ENCODE results near the gene CHST12. TPM values are rescaled to one million over a fixed set of nuclear protein-coding genes. Genes with fewer than 3 reads are reported as not detected.

Gene CHST12
- polyA plus RNA-seq (2013, experiment 1 of 4): 15.0 TPM
- 14.4 TPM for polyA plus RNA-seq (2013, experiment 2 of 4)
- polyA plus RNA-seq (2013, experiment 3 of 4): 10.8 TPM
- 11.8 TPM for polyA plus RNA-seq (2013, experiment 4 of 4)

DNA sequence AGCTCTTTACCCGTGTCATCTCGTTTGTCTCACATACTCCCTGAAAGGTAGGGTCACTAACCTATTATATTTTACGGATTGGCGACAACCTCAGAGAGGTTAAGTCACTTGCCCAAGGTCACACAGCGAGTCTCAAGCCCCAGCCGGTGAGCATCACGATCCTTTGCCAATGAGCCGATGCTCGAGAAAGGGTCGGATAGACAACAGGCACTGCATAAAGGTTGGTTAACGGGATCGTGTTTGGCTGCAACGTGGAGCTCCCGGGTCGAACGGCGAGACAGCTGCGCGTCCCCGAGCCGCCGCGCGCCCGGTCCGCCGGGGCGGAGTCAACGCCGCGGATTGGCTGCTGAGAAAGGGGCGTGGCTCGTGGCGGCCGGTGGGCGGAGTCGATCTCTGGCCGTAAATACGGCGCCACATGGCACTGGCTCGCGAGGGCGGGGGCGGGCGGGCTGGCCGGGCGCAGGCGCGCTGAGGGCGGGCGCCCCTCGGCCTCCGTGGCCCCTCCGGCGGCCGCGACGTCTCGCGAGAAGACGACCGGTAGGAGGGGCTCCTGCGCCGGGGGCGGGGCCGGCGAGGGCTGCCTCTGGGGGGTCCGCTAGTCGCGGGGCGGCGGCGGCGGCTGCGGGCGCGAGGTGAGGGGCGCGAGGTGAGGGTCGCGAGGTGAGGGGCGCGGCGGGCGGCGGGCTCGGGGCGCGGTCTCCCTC lies at the start of gene CHST12:
TSS of gene CHST12 (plus strand) at position 598 of the 704 bp plus-strand sequence. CDS start 29,029 bp downstream, outside the sequence.
- Histone ChIP-seq H3K27me3 (ENCODE audit: control insufficient read depth, insufficient read depth, low read length, poor library complexity, severe bottlenecking) (no peaks in the 10 kb centered on the region), H3K36me3 (ENCODE audit: control insufficient read depth, insufficient read depth, low read length) (no peaks in the 10 kb centered on the region), H3K9me3 (ENCODE audit: control insufficient read depth, low read length) (no peaks in the 10 kb centered on the region), H3K27ac (ENCODE audit: insufficient read depth, low read depth, low read length, poor library complexity, severe bottlenecking) (peak within 1 kb of the TSS; percentile 55), H3K4me3 (ENCODE audit: insufficient read depth, low read depth, low read length) (peak within 1 kb of the TSS; percentile 90), H3K4me1 (ENCODE audit: control insufficient read depth, insufficient read depth, low read length) (peaks cover 15% of the 10 kb centered on the region)
- WGBS, 2 experiments: 2% methylated on average over 89 of the region's 89 CpGs

DNA sequence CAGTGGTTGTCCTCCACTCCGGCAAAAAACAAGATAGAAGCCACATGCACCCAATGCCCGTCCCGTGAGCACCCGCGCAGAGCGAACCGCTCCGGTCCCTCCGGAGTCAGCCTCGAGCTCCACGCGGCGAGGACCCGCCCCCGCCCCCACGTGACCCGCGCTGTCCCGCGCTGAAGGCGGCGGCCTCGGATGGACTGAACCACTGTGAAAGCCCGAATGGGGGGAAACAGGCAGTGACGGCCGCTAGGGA lies 49.5 kb upstream of the CHST12 start:
- H3K4me1 ChIP-seq (ENCODE audit: control insufficient read depth, insufficient read depth, low read length): peaks cover 6% of the 10 kb centered on the region
- H3K4me3 ChIP-seq (ENCODE audit: insufficient read depth, low read depth, low read length): peak overlapping the region; percentile 94
- WGBS, 2 experiments: 0 to 1% methylated on average over 26 of the region's 26 CpGs
- H3K36me3 ChIP-seq (ENCODE audit: control insufficient read depth, insufficient read depth, low read length): no peaks in the 10 kb centered on the region
- H3K27me3 ChIP-seq (ENCODE audit: control insufficient read depth, insufficient read depth, low read length, poor library complexity, severe bottlenecking): no peaks in the 10 kb centered on the region
- H3K27ac ChIP-seq (ENCODE audit: insufficient read depth, low read depth, low read length, poor library complexity, severe bottlenecking): peak overlapping the region; percentile 100
- H3K9me3 ChIP-seq (ENCODE audit: control insufficient read depth, low read length): no peaks in the 10 kb centered on the region

DNA sequence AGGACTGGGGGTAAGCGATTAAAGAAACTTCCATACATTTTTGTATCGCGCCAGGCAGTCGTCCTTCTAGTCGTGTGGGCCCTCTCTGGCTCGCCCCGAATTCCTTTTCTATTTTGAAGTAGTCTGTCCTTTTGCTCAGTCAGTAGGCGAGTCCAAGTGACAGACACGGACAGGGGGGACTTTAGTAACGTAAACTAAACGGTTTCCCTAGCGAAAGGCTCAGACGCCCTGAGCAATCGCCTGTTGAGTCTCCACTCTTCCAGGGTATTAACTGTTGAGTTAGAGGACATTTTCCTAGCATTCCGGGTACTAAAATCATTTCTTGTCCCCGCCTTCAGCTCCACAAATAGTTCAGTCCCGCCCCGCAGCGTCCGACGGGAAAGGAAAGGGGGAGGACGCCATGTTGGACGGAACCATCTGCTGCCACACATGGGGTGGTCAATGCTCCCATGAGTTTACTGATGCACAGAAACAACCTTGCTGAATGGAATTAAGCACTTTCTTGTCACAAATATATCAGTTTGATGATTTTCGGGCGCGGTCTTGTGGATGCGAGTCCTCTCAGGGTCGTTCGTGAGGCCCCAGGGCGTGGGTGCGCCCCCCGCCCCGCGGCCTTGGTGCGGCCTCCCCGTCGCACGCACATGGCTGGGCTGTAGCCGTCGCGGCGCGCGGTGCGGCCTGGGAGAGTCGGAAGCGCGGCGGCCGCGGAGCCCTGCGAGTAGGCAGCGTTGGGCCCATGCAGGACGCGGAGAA lies 49.0 kb upstream of the CHST12 start, which contains the start of gene EIF3B:
TSS of gene EIF3B (plus strand) at position 642 of the 753 bp plus-strand sequence. CDS start at position 737, 95 bp downstream.
- no peaks in the 10 kb centered on the region for H3K27me3 ChIP-seq (ENCODE audit: control insufficient read depth, insufficient read depth, low read length, poor library complexity, severe bottlenecking)
- H3K9me3 ChIP-seq (ENCODE audit: control insufficient read depth, low read length): no peaks in the 10 kb centered on the region
- H3K4me3 ChIP-seq (ENCODE audit: insufficient read depth, low read depth, low read length): peak within 1 kb of the TSS; percentile 94
- peak within 1 kb of the TSS; percentile 100 for H3K27ac ChIP-seq (ENCODE audit: insufficient read depth, low read depth, low read length, poor library complexity, severe bottlenecking)
- H3K4me1 ChIP-seq (ENCODE audit: control insufficient read depth, insufficient read depth, low read length): peaks cover 6% of the 10 kb centered on the region
- 0% methylated on average over 55 of the region's 55 CpGs for WGBS, 2 experiments
- no peaks in the 10 kb centered on the region for H3K36me3 ChIP-seq (ENCODE audit: control insufficient read depth, insufficient read depth, low read length)

DNA sequence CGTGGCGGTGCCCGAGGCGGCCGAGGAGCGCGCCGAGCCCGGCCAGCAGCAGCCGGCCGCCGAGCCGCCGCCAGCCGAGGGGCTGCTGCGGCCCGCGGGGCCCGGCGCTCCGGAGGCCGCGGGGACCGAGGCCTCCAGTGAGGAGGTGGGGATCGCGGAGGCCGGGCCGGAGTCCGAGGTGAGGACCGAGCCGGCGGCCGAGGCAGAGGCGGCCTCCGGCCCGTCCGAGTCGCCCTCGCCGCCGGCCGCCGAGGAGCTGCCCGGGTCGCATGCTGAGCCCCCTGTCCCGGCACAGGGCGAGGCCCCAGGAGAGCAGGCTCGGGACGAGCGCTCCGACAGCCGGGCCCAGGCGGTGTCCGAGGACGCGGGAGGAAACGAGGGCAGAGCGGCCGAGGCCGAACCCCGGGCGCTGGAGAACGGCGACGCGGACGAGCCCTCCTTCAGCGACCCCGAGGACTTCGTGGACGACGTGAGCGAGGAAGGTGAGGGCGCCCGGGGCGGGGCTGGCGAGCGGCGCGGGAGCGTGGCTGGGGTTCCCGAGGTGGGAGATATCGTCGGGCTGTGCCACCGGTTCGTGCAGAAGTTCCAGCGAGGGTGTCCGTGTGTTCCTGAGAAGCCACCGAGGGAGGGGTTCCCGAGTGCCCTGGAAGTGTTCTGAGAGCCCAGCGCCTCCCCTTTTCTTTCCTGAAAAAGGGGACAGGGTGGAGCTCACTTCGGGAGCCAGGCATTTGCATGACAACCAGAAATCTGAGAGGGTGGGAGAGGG lies 48.3 kb upstream of the CHST12 start:
- H3K36me3 ChIP-seq (ENCODE audit: control insufficient read depth, insufficient read depth, low read length): no peaks in the 10 kb centered on the region
- WGBS, 2 experiments: 0 to 1% methylated on average over 92 of the region's 92 CpGs
- no peaks in the 10 kb centered on the region for H3K27me3 ChIP-seq (ENCODE audit: control insufficient read depth, insufficient read depth, low read length, poor library complexity, severe bottlenecking)
- peak overlapping the region; percentile 94 for H3K4me3 ChIP-seq (ENCODE audit: insufficient read depth, low read depth, low read length)
- H3K4me1 ChIP-seq (ENCODE audit: control insufficient read depth, insufficient read depth, low read length): peaks cover 6% of the 10 kb centered on the region
- H3K9me3 ChIP-seq (ENCODE audit: control insufficient read depth, low read length): no peaks in the 10 kb centered on the region
- no peak overlapping the region for H3K27ac ChIP-seq (ENCODE audit: insufficient read depth, low read depth, low read length, poor library complexity, severe bottlenecking)

DNA sequence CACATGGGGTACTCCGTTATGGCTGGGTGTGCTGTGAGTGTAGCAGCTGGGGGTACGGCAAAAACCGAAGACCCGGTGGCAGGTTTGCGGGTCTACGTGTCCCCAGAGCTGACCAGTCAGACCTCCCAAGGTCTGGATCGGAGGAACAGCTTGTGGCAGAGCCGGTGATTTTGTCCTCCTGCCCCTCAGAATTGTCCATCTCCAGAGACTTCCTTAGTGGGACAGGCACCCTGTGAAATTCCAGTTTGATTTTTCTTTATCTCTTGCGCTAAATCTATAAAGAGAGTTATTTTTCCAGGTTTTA lies 47.8 kb upstream of the CHST12 start:
- Histone ChIP-seq H3K4me3 (ENCODE audit: insufficient read depth, low read depth, low read length) (peak overlapping the region; percentile 94), H3K36me3 (ENCODE audit: control insufficient read depth, insufficient read depth, low read length) (no peaks in the 10 kb centered on the region), H3K27ac (ENCODE audit: insufficient read depth, low read depth, low read length, poor library complexity, severe bottlenecking) (no peak overlapping the region), H3K4me1 (ENCODE audit: control insufficient read depth, insufficient read depth, low read length) (peaks cover 6% of the 10 kb centered on the region), H3K27me3 (ENCODE audit: control insufficient read depth, insufficient read depth, low read length, poor library complexity, severe bottlenecking) (no peaks in the 10 kb centered on the region), H3K9me3 (ENCODE audit: control insufficient read depth, low read length) (no peaks in the 10 kb centered on the region)
- WGBS, 2 experiments: 8 to 9% methylated on average over 9 of the region's 9 CpGs

DNA sequence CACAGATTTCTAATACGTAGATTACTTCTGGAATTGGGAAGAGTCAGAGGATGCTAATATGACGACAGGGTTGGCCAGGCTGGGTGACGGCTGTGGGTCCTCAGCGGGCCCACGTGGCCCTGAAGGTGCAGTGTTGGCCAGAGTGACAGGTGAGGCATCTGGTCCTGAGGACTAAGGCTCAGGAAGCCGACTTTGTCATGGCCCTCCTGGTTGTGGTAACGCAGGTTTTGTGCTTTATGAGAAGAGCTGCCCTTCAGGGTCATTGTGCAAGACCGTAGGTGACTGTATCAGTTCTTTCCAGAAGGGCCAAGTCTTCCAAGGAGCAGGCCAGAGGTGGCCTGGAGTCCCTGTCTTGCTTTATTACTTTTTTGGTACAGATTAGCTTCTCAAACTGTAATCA lies 46.2 kb upstream of the CHST12 start:
- Histone ChIP-seq H3K4me3 (ENCODE audit: insufficient read depth, low read depth, low read length) (no peak overlapping the region), H3K9me3 (ENCODE audit: control insufficient read depth, low read length) (no peaks in the 10 kb centered on the region), H3K27me3 (ENCODE audit: control insufficient read depth, insufficient read depth, low read length, poor library complexity, severe bottlenecking) (no peaks in the 10 kb centered on the region), H3K4me1 (ENCODE audit: control insufficient read depth, insufficient read depth, low read length) (peaks cover 6% of the 10 kb centered on the region), H3K36me3 (ENCODE audit: control insufficient read depth, insufficient read depth, low read length) (peaks cover 2% of the 10 kb centered on the region), H3K27ac (ENCODE audit: insufficient read depth, low read depth, low read length, poor library complexity, severe bottlenecking) (no peak overlapping the region)
- WGBS, 2 experiments: 92 to 96% methylated on average over 8 of the region's 8 CpGs

DNA sequence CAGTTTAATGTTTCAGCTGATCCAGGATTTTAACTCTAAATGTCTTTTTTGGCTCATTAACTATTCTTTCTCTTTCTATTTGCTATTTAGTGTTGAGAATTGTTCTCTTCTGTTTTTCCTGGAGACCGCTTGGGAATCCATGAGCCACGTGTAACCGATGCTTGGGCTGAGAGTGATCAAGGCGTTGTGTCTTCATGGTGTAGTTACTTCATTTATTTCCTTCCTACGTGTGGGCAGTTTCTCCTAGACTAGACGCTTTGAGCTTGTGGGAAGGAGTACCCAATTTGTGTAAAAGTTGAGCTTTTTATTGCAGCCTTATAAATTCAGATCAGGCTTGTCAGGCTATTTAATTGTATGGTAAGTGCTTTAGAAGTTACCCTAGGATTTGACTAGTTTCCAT lies 45.8 kb upstream of the CHST12 start:
- Histone ChIP-seq H3K4me1 (ENCODE audit: control insufficient read depth, insufficient read depth, low read length) (peaks cover 6% of the 10 kb centered on the region), H3K36me3 (ENCODE audit: control insufficient read depth, insufficient read depth, low read length) (peaks cover 6% of the 10 kb centered on the region), H3K27me3 (ENCODE audit: control insufficient read depth, insufficient read depth, low read length, poor library complexity, severe bottlenecking) (no peaks in the 10 kb centered on the region), H3K9me3 (ENCODE audit: control insufficient read depth, low read length) (no peaks in the 10 kb centered on the region), H3K27ac (ENCODE audit: insufficient read depth, low read depth, low read length, poor library complexity, severe bottlenecking) (no peak overlapping the region), H3K4me3 (ENCODE audit: insufficient read depth, low read depth, low read length) (no peak overlapping the region)
- 94 to 96% methylated on average over 6 of the region's 6 CpGs for WGBS, 2 experiments

DNA sequence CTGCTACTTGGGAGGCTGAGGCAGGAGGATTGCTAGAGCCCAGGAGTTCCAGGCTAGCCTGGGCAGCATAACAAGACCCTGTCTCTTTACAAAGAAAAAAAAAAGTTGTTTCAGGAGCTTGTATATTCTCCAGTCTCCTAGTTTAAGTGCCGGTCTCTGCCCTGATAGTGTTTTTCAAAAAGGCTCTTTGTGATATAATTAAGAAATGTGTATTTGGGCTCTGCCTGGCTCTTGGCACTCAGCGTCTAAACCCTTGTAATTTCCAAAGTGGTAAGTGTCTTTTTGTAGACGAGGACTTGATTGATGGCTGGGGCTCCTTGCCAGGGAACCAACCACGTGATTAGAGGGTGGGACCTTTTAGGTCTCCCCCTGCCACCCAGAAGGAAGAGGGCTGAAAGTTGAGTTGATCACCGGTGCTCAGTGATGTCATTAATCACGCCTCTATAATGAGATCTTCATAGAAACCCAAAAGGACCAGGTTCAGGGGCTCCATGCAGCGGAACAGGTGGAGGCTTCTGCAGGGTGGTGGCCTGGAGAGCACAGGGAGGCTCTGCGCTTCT lies 44.4 kb upstream of the CHST12 start:
- H3K27me3 ChIP-seq (ENCODE audit: control insufficient read depth, insufficient read depth, low read length, poor library complexity, severe bottlenecking): no peaks in the 10 kb centered on the region
- peaks cover 6% of the 10 kb centered on the region for H3K4me1 ChIP-seq (ENCODE audit: control insufficient read depth, insufficient read depth, low read length)
- no peak overlapping the region for H3K4me3 ChIP-seq (ENCODE audit: insufficient read depth, low read depth, low read length)
- H3K9me3 ChIP-seq (ENCODE audit: control insufficient read depth, low read length): no peaks in the 10 kb centered on the region
- no peak overlapping the region for H3K27ac ChIP-seq (ENCODE audit: insufficient read depth, low read depth, low read length, poor library complexity, severe bottlenecking)
- WGBS, 2 experiments: 93% methylated on average over 8 of the region's 8 CpGs
- H3K36me3 ChIP-seq (ENCODE audit: control insufficient read depth, insufficient read depth, low read length): peaks cover 18% of the 10 kb centered on the region

DNA sequence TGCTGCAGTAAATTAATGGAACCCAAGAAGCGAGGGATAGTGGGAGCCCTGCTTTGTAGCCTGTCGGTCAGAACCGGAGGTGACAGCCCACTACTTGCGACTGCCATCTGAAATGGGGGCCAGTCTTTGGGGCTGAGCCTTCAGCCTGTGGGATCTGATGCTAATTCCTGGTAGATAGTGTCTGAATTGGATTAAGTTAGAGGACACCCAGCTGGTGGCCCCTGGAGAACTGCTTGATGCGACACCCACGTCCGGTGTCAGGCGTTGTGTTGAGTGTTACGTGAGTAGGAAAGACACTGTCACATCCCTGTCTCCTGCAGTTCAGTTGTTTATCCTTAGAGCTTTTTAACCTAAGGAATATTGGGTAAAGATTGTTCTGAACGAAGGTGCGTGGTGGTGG lies 43.8 kb upstream of the CHST12 start:
- peaks cover 22% of the 10 kb centered on the region for H3K36me3 ChIP-seq (ENCODE audit: control insufficient read depth, insufficient read depth, low read length)
- no peaks in the 10 kb centered on the region for H3K27me3 ChIP-seq (ENCODE audit: control insufficient read depth, insufficient read depth, low read length, poor library complexity, severe bottlenecking)
- H3K4me1 ChIP-seq (ENCODE audit: control insufficient read depth, insufficient read depth, low read length): peaks cover 6% of the 10 kb centered on the region
- no peak overlapping the region for H3K27ac ChIP-seq (ENCODE audit: insufficient read depth, low read depth, low read length, poor library complexity, severe bottlenecking)
- H3K4me3 ChIP-seq (ENCODE audit: insufficient read depth, low read depth, low read length): no peak overlapping the region
- no peaks in the 10 kb centered on the region for H3K9me3 ChIP-seq (ENCODE audit: control insufficient read depth, low read length)
- 93 to 95% methylated on average over 11 of the region's 11 CpGs for WGBS, 2 experiments

DNA sequence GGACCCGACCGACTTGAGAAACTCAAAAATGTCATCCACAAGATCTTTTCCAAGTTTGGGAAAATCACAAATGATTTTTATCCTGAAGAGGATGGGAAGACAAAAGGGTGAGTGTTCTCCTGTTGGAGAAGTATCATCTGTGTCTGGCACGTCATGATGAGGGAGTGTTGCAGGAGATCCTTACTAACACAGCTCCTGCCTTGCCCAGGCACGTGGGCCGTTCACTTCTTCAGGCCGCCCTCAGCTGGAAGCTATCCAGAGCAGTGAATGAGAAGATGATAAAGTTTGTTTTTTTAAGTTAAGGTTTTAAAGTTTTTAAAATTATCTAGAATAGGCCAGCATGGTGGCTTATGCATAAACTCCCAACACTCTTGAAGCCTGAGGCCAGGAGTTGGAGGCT lies 42.6 kb upstream of the CHST12 start:
- H3K27ac ChIP-seq (ENCODE audit: insufficient read depth, low read depth, low read length, poor library complexity, severe bottlenecking): no peak overlapping the region
- H3K4me1 ChIP-seq (ENCODE audit: control insufficient read depth, insufficient read depth, low read length): peaks cover 6% of the 10 kb centered on the region
- peaks cover 33% of the 10 kb centered on the region for H3K36me3 ChIP-seq (ENCODE audit: control insufficient read depth, insufficient read depth, low read length)
- 95 to 98% methylated on average over 6 of the region's 6 CpGs for WGBS, 2 experiments
- no peaks in the 10 kb centered on the region for H3K27me3 ChIP-seq (ENCODE audit: control insufficient read depth, insufficient read depth, low read length, poor library complexity, severe bottlenecking)
- H3K9me3 ChIP-seq (ENCODE audit: control insufficient read depth, low read length): no peaks in the 10 kb centered on the region
- no peak overlapping the region for H3K4me3 ChIP-seq (ENCODE audit: insufficient read depth, low read depth, low read length)

Measured in ectodermal cell (in vitro differentiated cells).